CD4-positive, alpha-beta T cell treated with Interleukin-1 beta for 1 hour (primary cell): Measurements from ENCODE around the gene GPRC5B.

Experiments
- DNase-seq, 2 donors: peaks; one replicate each; pipeline ENCODE4 v3.0.0-alpha.2; 2020 to 2022

GPRC5B gene

GRCh38 chr16:19842426-19843157 is 42.1 kb downstream of the GPRC5B start:
- no peak for DNase-seq

GRCh38 chr16:19841184-19841583 is 43.5 kb downstream of the GPRC5B start:
- no peak for DNase-seq

- no peak for DNase-seq
Observed at GRCh38 chr16:19840524-19841110, 44.0 kb downstream of the GPRC5B start.

- no peak for DNase-seq
Observed at GRCh38 chr16:19837984-19838707, 46.5 kb downstream of the GPRC5B start.

GRCh38 chr16:19837331-19837980 is 47.2 kb downstream of the GPRC5B start:
- DNase-seq: no peak

GRCh38 chr16:19835968-19836421 is 48.7 kb downstream of the GPRC5B start:
- no peak for DNase-seq

- DNase-seq: no peak
Observed at GRCh38 chr16:19835196-19835595, 49.5 kb downstream of the GPRC5B start.

GRCh38 chr16:19833581-19833980 is 51.1 kb downstream of the GPRC5B start:
- DNase-seq: no peak

DNA sequence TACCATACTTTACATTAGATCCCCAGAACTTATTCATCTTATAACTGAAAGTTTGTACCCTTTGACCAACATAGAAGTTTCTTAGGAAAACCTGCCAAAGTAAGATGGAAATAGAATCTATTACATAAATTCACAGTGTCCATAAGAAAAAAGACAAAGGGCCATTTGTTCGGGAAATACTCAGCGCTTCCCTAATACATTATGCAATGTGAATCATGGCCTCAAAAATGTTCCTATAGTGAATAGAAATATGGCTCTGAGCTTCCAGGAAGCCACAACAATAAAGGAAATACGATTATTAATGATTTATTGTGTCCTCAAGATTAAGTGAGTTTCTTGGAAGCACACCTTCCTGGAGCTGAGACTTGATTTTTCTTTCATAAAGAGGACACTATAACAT is 51.5 kb downstream of the GPRC5B start:
- DNase-seq: no peak

DNA sequence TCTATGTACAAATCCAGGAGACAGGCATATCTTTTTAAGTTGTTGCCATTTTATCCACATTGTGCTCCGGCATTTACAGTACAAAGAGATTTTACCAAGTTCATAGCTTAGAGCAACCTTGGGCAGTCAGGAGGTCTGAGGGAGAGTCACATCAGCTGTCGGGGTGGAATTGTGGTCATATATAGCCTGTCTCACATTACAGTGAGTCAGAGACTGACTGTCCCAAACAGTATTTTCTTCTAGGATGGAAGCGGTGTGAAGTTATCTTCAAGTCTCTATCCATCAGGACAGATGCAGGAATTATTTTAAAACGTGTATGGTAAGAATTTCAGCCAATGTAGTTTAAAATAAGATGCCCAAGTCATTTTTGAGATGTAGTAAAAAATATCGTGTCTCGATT is 53.0 kb downstream of the GPRC5B start:
- DNase-seq: no peak

- no peak for DNase-seq
Observed at GRCh38 chr16:19830902-19831560, 53.6 kb downstream of the GPRC5B start.

- no peak for DNase-seq
Observed at GRCh38 chr16:19829844-19830692, 54.6 kb downstream of the GPRC5B start.

- DNase-seq: no peak
Observed at GRCh38 chr16:19824216-19824615, 60.4 kb downstream of the GPRC5B start.

- no peak for DNase-seq
Observed at GRCh38 chr16:19823322-19823721, 61.3 kb downstream of the GPRC5B start.

GRCh38 chr16:19822533-19822932 is 62.1 kb downstream of the GPRC5B start:
- no peak for DNase-seq

GRCh38 chr16:19817875-19818274 is 66.8 kb downstream of the GPRC5B start:
- no peak for DNase-seq

DNA sequence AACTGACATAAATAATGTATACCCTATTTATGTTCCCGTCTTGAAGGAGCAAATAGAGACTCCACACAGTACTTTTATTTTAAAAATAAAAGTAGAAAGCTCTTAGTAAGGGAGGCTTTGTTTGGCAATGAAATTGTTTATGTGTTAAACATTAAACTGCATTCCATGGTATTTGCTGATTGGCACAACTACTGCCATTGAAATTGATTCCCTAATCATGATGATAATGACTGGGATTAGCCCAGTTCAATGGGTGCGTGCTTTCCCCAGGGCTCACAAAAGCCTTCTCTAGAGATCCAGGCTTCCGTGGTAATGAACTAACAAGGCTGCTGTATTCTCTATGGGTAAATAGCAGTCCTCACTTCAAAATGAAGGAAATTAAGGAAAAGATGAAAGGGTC is 67.5 kb downstream of the GPRC5B start:
- no peak for DNase-seq

DNA sequence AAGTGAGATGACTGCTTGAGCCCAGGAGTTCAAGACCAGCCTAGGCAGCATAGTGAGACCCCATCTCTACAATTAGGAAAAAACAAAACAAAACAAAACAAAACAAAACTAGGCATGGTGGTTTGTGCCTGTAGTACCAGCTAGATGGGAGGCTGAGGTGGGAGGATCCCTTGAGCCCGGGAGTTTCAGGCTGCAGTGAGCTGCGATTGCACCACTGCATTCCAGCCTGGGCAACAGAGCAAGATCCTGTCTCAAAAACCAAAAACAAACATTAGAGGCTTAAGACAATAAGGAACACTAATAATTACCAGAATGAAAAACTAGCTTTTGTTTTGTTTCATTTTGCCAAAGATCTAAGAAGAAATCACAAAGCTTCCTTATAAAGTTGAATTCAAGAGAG is 69.2 kb downstream of the GPRC5B start:
- DNase-seq: no peak

DNA sequence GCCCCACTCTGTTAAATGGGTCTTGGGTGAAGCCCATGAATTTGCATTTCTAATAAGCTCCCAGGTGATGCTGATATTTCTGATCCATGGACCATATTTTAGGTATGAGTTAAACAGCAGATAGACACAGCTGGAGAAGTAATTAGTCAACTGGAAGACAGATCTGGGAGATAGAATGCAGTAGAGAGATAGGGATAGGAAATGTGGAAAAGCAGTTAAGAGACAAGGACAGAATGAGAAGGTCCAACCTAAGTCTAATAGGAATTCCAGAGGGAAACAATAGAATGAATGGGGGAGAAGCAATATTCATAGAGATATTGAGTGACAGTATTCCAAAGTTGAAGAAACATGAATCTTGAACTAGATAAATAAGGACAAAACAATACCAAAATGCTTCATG is 71.7 kb downstream of the GPRC5B start:
- no peak for DNase-seq

DNA sequence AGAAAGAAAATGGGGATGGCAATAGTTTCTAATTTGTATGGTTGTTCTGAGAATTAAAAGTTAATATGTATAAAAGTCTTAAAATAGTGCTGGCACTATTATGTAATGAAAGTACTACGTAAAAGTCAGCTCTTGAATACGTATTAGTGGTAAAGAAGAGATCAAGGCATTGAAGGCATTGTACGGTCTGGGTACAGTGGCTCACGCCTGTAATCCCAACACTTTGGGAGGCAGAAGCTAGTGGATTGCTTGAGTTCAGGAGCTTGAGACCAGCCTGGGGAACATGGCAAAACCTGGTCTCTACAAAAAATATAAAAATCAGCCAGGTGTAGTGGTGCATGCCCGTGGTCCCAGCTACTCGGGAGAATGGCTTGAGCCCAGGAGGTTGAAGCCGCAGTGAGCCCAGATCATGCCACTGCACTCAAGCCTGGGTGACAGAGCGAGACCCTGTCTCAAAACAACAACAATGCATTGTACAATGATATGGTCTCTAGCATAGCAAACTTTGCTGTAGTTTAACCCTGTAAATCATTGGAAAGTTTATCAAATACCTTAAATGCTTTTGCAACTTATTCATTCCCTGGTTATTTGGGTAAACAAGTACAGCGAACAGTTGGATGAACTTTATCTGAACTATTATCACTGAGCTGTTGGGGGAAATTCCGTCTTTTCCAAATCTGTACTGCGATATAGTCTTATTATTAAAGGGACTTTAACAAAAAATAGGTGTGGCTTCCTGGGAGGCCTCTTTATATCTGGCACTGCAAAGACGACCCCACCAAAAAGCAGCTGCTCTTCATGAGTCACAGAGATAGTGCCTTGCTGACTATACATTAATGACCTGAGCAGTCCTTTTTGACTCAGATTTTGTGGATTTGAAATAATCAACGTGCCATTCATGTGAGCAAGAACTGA is 73.6 kb downstream of the GPRC5B start:
- no peak for DNase-seq

GRCh38 chr16:19809693-19810092 is 75.0 kb downstream of the GPRC5B start:
- no peak for DNase-seq
